ENCODE data around the gene CENPQ. TPM values are rescaled to one million over a fixed set of nuclear protein-coding genes. Genes with fewer than 3 reads are reported as not detected.

CENPQ gene
- total and polyA plus RNA-seq, 2 of the 8 experiments (the other 6 are each of a cell fraction or from before 2014, with no cell fraction given), result 9.4 to 19.6 TPM

- H3K56ac ChIP-seq (replicated peaks; ENCODE audit: insufficient read length, low read depth, low read length), result no peak overlapping the region
- no peaks in the 10 kb centered on the region for H3K79me1 ChIP-seq (ENCODE audit: low read depth, low read length)
- H3K14ac ChIP-seq (ENCODE audit: insufficient read length), result no peak overlapping the region
- H4K91ac ChIP-seq (replicated peaks; ENCODE audit: insufficient read length, low read length), result no peak overlapping the region
- no peak overlapping the region for H2AK5ac ChIP-seq (ENCODE audit: low read depth, low read length)
- H3K4ac ChIP-seq (replicated peaks; ENCODE audit: insufficient read length, low read depth, low read length), result no peak overlapping the region
- H4K5ac ChIP-seq (ENCODE audit: insufficient read length, low read depth, low read length), result no peak overlapping the region
- ChIA-PET POLR2A (ENCODE audit: partially characterized antibody) (no interaction called here), CTCF (ENCODE audit: partially characterized antibody) (no interaction called here)
- no peak overlapping the region for H2AFZ ChIP-seq (ENCODE audit: low read length)
- no peak overlapping the region for H3K4me3 ChIP-seq (ENCODE audit: extremely low read depth in 1 of 4, insufficient read depth in 2 of 4, low read depth in 3 of 4, low read length in 4 of 4)
- H2BK20ac ChIP-seq (ENCODE audit: low read length), result no peak overlapping the region
- H4K8ac ChIP-seq (ENCODE audit: extremely low read depth, insufficient read depth, low read length), result no peak overlapping the region
- no peaks in the 10 kb centered on the region for H3K27me3 ChIP-seq (replicated peaks in 1 of 4; ENCODE audit: control insufficient read depth in 3 of 4, extremely low read depth in 1 of 4, insufficient read depth in 3 of 4, low read length in 3 of 4)
- no peak overlapping the region for H3K27ac ChIP-seq (ENCODE audit: low read depth, low read length)
- H3K79me2 ChIP-seq (ENCODE audit: control insufficient read depth in 1 of 2, insufficient read depth in 2 of 2, low read length in 2 of 2), result no peaks in the 10 kb centered on the region
- no peaks in the 10 kb centered on the region for H3K36me3 ChIP-seq (ENCODE audit: control insufficient read depth in 2 of 4, insufficient read depth in 4 of 4, low read length in 3 of 4)
- no peak overlapping the region for H3K18ac ChIP-seq (ENCODE audit: extremely low read depth, low read length)
- no peaks in the 10 kb centered on the region for H4K20me1 ChIP-seq (replicated peaks in 1 of 2; ENCODE audit: control insufficient read depth in 1 of 2, insufficient read depth in 2 of 2, low read length in 2 of 2)
- FAIRE-seq (no peak), DNase-seq (ENCODE audit: low read depth in 1 of 2, low spot score in 2 of 2) (no peak)
- TF ChIP-seq CBX5 (IDR thresholded peaks at IDR 0.05; ENCODE audit: low read depth, low read length) (no peak), CEBPB (IDR thresholded peaks at IDR 0.05; ENCODE audit: low read depth, low read length) (peak; percentile 85), EP300 (IDR thresholded peaks at IDR 0.05; ENCODE audit: borderline replicate concordance in 1 of 2, low read depth in 2 of 2, low read length in 2 of 2) (no peak), KDM4A (IDR thresholded peaks at IDR 0.05; ENCODE audit: low read depth, low read length, severe bottlenecking) (no peak), SIX5 (IDR thresholded peaks at IDR 0.05; ENCODE audit: low read depth, low read length) (no peak), BACH1 (IDR thresholded peaks at IDR 0.05; ENCODE audit: low read length) (no peak), YY1 (IDR thresholded peaks at IDR 0.05; ENCODE audit: low read depth, low read length) (no peak), CTCF (IDR thresholded peaks at IDR 0.05; ENCODE audit: control extremely low read depth in 1 of 3, insufficient read depth in 1 of 3, low read depth in 1 of 3, low read length in 3 of 3) (no peak)
- no peak overlapping the region for H3K4me2 ChIP-seq (ENCODE audit: insufficient read depth in 1 of 2, low read depth in 2 of 2, low read length in 2 of 2)
- no peak overlapping the region for H3K9ac ChIP-seq (replicated peaks in 1 of 4; ENCODE audit: extremely low read depth in 1 of 4, low read depth in 3 of 4, low read length in 3 of 4)
- H2BK15ac ChIP-seq (ENCODE audit: low read length), result no peak overlapping the region
- H3K9me3 ChIP-seq (ENCODE audit: insufficient read depth in 2 of 2, low read depth in 1 of 2, low read length in 1 of 2), result no peaks in the 10 kb centered on the region
- H2BK12ac ChIP-seq (ENCODE audit: low read depth, low read length), result no peak overlapping the region
- no peaks in the 10 kb centered on the region for H3K4me1 ChIP-seq (replicated peaks in 1 of 4; ENCODE audit: control insufficient read depth in 3 of 4, insufficient read depth in 4 of 4, low read length in 3 of 4)
- no peak overlapping the region for H3K23ac ChIP-seq (ENCODE audit: insufficient read length)
- H2BK120ac ChIP-seq (replicated peaks; ENCODE audit: low read depth, low read length), result no peak overlapping the region
- no peaks in the 10 kb centered on the region for H3K23me2 ChIP-seq (ENCODE audit: low read depth, low read length)
- 96% methylated on average over 3 of the region's 3 CpGs; no CpG with 5 or more reads in 1 of the 2 experiments for WGBS, 2 experiments (ENCODE audit: extremely low coverage in 1 of 2, insufficient coverage in 1 of 2, insufficient read length in 1 of 2, insufficient replicate concordance in 2 of 2, low coverage in 1 of 2, low lambda C conversion rate in 2 of 2, missing lambda C conversion rate in 1 of 2)
- no peak overlapping the region for H2BK5ac ChIP-seq (ENCODE audit: low read depth, low read length)
Observed at GRCh38 chr6:49539102-49539501, 75.9 kb downstream of the CENPQ start.

Data from H1 (cell line).